IMR-90 (cell line): Measurements from ENCODE around the gene LYRM7.

Experiments used
- FOS ChIP-seq: fragments of 150-350 bp; IDR thresholded peaks from 2 replicates; pipeline ENCODE4 v1.6.1; 2016; ENCODE audit warnings: low read depth, low read length
- MAFK ChIP-seq: IDR thresholded peaks from 2 replicates; pipeline ENCODE4 v1.6.1; 2012; ENCODE audit warnings: low read depth, low read length, improper control_type of control experiment
- POLR2A ChIP-seq: IDR thresholded peaks from 2 replicates; pipeline ENCODE4 v1.6.1; 2012; ENCODE audit warnings: mild to moderate bottlenecking, low read depth, low read length
- TF ChIP-seq, protein P1 (sequence below): conservative IDR thresholded peaks from 2 replicates; pipeline ENCODE4 v1.5.1; 2012; ENCODE audit warnings: mild to moderate bottlenecking, low read depth, low read length, improper control_type of control experiment

DNA sequence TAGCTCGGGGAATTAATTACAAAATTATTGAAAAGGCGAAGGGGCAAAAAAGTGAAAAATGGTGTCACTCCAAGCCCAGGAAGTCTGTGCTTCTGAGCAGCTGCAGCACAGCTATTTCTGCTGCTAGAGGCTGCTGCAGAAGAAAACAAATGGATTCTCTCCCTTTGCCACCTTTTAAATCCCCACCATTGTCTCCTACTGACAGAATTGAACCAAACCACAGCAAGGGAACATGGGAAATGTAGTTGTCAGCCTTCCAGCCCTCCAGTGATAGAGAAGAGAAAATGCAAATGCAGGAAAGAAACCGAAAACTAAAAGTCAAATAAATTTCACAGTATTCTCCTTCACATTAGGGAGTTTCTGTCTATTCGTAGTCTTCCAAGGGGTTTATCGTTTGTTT, 59.7 kb downstream of the LYRM7 start:
- TF ChIP-seq POLR2A (no peak), FOS (no peak), MAFK (no peak)
- TF ChIP-seq, protein P1, sequence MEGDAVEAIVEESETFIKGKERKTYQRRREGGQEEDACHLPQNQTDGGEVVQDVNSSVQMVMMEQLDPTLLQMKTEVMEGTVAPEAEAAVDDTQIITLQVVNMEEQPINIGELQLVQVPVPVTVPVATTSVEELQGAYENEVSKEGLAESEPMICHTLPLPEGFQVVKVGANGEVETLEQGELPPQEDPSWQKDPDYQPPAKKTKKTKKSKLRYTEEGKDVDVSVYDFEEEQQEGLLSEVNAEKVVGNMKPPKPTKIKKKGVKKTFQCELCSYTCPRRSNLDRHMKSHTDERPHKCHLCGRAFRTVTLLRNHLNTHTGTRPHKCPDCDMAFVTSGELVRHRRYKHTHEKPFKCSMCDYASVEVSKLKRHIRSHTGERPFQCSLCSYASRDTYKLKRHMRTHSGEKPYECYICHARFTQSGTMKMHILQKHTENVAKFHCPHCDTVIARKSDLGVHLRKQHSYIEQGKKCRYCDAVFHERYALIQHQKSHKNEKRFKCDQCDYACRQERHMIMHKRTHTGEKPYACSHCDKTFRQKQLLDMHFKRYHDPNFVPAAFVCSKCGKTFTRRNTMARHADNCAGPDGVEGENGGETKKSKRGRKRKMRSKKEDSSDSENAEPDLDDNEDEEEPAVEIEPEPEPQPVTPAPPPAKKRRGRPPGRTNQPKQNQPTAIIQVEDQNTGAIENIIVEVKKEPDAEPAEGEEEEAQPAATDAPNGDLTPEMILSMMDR, result no peak
